Esophagus squamous epithelium (tissue), 5 donors: ENCODE data around the gene TRAPPC10. TPM values are rescaled to one million over a fixed set of nuclear protein-coding genes. Genes with fewer than 3 reads are reported as not detected.
A peak's percentile ranks its signal among the peaks of the same experiment; 100 is the strongest.

Experiments used
- DNase-seq: peaks from one replicate; lab custom pipeline; 2025; lab: John Stamatoyannopoulos, UW
- H3K27ac ChIP-seq, 4 donors: fragments of 200-600 bp; sonication (generic); one replicate each; pipeline ENCODE4 v1.5.1; 2016 to 2019; ENCODE audit warnings: mild to moderate bottlenecking in 1 of 4
- H3K27me3 ChIP-seq, 4 donors: fragments of 200-600 bp; sonication (generic); 1 replicate in 3 of 4; 2 replicates in 1 of 4; pipeline versions ENCODE4 v1.5.1 to v1.6.0; 2017 to 2021; ENCODE audit warnings: antibody characterized with exemption in 1 of 4
- H3K36me3 ChIP-seq, 3 donors: fragments of 200-600 bp; sonication (generic); one replicate each; pipeline ENCODE4 v1.5.1; 2016 to 2019
- H3K4me1 ChIP-seq, 3 donors: fragments of 200-600 bp; sonication (generic); one replicate each; pipeline ENCODE4 v1.5.1; 2017 to 2019
- H3K4me3 ChIP-seq, 4 donors: fragments of 200-600 bp; sonication (generic); 1 replicate in 3 of 4; 2 replicates in 1 of 4; pipeline ENCODE4 v1.5.1; 2016 to 2019; ENCODE audit warnings: mild to moderate bottlenecking in 2 of 4, moderate library complexity in 1 of 4
- H3K9me3 ChIP-seq, 3 donors: fragments of 200-600 bp; sonication (generic); one replicate each; pipeline ENCODE4 v1.5.1; 2016 to 2019
- POLR2A ChIP-seq, 4 donors: fragments of 450-650 bp; IDR thresholded peaks; one replicate each; pipeline ENCODE4 v1.6.1; 2017; ENCODE audit warnings: antibody characterized with exemption in 4 of 4, mild to moderate bottlenecking in 4 of 4, moderate library complexity in 3 of 4
- WGBS, 2 donors: methylation state at CpG; one replicate each; pipeline ENCODE4 v1.1.5; 2018; 5-methylcytosine and 5-hydroxymethylcytosine counted together
- intact Hi-C: fragments of 100-400 bp; cut with DNase I; formaldehyde crosslinking; loops from one replicate; pipeline ENCODE4 v1.15.0; 2022
- total RNA-seq, 4 donors: library from RNA; depleted of rRNA; stranded (reverse); fragments of >200 nt; gene quantifications; one replicate each; pipeline ENCODE4 v1.1.0, GENCODE V29; 2016
- TF ChIP-seq, protein P1 (sequence below), 6 experiments: fragments of 450-650 bp in 4 of 6; fragments of 200-600 bp in 2 of 6; sonication (generic) in 2 of 6; IDR thresholded peaks; one replicate each; pipeline ENCODE4 v1.5.1; 2016 to 2019; ENCODE audit warnings: antibody characterized with exemption in 6 of 6, mild to moderate bottlenecking in 4 of 6, moderate library complexity in 4 of 6
- donor health status: DM: yes; HTN: yes; CAD: no.

TRAPPC10 gene, protein sequence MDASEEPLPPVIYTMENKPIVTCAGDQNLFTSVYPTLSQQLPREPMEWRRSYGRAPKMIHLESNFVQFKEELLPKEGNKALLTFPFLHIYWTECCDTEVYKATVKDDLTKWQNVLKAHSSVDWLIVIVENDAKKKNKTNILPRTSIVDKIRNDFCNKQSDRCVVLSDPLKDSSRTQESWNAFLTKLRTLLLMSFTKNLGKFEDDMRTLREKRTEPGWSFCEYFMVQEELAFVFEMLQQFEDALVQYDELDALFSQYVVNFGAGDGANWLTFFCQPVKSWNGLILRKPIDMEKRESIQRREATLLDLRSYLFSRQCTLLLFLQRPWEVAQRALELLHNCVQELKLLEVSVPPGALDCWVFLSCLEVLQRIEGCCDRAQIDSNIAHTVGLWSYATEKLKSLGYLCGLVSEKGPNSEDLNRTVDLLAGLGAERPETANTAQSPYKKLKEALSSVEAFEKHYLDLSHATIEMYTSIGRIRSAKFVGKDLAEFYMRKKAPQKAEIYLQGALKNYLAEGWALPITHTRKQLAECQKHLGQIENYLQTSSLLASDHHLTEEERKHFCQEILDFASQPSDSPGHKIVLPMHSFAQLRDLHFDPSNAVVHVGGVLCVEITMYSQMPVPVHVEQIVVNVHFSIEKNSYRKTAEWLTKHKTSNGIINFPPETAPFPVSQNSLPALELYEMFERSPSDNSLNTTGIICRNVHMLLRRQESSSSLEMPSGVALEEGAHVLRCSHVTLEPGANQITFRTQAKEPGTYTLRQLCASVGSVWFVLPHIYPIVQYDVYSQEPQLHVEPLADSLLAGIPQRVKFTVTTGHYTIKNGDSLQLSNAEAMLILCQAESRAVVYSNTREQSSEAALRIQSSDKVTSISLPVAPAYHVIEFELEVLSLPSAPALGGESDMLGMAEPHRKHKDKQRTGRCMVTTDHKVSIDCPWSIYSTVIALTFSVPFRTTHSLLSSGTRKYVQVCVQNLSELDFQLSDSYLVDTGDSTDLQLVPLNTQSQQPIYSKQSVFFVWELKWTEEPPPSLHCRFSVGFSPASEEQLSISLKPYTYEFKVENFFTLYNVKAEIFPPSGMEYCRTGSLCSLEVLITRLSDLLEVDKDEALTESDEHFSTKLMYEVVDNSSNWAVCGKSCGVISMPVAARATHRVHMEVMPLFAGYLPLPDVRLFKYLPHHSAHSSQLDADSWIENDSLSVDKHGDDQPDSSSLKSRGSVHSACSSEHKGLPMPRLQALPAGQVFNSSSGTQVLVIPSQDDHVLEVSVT
- total RNA-seq, result 10 to 100 TPM; 16.8 to 26.6 (median 20.7) TPM

DNA sequence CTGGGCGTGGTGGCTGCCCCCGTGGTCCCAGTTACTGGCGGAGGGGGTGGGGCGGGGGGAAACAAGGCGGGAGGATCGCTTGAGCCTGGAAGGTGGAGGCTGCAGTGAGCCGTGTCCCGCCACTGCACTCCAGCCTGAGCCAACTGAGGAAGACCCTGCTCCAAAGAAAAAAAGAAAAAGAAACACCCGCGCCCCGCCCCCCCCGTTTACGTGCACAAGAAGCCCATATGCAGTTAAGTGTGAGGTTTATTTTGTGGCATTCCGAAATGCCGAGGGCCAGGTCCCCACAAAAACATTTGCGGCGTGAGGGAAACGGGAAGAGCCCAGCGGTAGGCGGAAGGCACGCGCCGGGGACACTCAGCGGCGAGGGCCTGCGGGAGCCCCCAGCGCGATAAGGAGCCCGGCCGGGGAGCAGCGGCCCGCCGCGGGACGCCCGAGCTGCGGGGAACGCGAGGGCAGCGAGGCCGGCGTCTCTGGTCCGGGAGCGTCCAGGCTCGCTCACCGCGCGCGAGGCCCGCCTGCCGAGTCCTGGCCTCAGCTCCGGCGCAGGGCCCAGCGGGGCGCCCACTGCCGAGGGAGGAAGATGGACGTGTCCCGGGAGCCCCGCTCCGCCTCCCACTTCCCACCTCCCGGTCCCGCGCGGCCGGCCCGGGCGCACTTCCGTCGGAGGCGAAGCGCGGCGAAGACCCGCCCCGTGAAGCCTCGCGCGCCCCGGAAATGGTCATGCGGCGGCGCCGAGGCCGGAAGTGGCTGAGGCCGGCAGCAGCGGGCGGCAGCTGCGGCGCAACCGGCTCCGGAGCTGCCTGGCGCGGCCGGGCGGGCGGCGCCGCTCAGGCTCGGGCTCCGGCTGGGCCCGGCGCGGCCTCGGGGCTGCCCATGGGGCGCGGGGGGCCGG, at the start of gene TRAPPC10:
Gene TRAPPC10, plus strand, starts transcription at position 731 of the 895 bp plus-strand sequence. CDS start 185 bp downstream, outside the sequence.
- peaks cover 19 to 49% (median 23%) of the 10 kb centered on the region in 3 donors for H3K4me1 ChIP-seq
- DNase-seq, result peak; percentile 30
- peak within 1 kb of the TSS; percentile 63 to 98 (median 78) for H3K4me3 ChIP-seq

DNA sequence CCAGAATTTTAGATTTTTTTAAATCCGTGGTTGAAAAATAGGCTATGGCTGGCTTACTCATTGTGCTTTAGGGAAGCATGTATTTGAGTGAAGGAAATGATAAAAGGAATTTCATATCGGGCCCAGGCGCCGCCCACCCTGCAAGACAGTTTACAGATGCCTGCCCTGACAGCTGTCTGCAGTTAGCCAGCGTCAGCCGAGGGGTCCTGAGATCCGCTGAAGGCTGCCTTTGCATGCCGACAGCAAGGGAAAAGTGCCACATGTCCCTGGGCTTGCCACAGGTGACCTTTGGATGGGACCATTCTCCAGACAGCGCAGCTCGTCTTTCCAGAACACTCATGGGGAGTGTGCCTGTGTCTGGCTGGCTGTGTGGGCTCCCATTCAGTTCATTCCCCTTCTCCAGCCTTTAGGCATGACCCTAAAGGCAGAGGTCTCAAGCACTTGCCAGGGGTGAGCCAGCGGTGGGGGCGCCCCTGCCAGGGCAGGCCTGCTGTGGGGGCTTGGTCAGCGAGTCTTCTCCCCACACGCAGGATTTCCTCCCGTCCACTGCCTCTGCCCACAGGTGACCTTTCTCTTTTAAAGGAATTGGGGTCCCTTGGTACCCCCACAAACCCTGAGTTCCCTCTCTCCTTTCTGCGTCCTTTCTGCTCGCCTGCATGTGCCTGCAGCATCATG, 46.1 kb upstream of the TRAPPC10 start:
- H3K36me3 ChIP-seq, result peaks cover 17 to 90% (median 21%) of the 10 kb centered on the region in 3 donors
- TF ChIP-seq, protein P1, sequence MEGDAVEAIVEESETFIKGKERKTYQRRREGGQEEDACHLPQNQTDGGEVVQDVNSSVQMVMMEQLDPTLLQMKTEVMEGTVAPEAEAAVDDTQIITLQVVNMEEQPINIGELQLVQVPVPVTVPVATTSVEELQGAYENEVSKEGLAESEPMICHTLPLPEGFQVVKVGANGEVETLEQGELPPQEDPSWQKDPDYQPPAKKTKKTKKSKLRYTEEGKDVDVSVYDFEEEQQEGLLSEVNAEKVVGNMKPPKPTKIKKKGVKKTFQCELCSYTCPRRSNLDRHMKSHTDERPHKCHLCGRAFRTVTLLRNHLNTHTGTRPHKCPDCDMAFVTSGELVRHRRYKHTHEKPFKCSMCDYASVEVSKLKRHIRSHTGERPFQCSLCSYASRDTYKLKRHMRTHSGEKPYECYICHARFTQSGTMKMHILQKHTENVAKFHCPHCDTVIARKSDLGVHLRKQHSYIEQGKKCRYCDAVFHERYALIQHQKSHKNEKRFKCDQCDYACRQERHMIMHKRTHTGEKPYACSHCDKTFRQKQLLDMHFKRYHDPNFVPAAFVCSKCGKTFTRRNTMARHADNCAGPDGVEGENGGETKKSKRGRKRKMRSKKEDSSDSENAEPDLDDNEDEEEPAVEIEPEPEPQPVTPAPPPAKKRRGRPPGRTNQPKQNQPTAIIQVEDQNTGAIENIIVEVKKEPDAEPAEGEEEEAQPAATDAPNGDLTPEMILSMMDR (IDR thresholded peaks at IDR 0.05), result no peak
- TF ChIP-seq POLR2A (IDR thresholded peaks at IDR 0.05), result no peak
- no peak overlapping the region for H3K27ac ChIP-seq
- no peak for DNase-seq
- H3K4me1 ChIP-seq, result peaks cover 0 to 7% (median 0%) of the 10 kb centered on the region in 3 donors
- no peak overlapping the region for H3K4me3 ChIP-seq
- intact Hi-C loops, result no loop called here
- H3K9me3 ChIP-seq, result no peaks in the 10 kb centered on the region
- H3K27me3 ChIP-seq, result no peaks in the 10 kb centered on the region
- WGBS, 2 donors, result 88 to 93% methylated on average over 14 to 17 of the region's 17 CpGs

More for the DNA sequence above, at the start of gene TRAPPC10:
- intact Hi-C loops, result no loop called here
- Histone ChIP-seq H3K9me3 (no peaks in the 10 kb centered on the region), H3K36me3 (no peaks in the 10 kb centered on the region), H3K27me3 (no peaks in the 10 kb centered on the region), H3K27ac (peak within 1 kb of the TSS; percentile 90 to 98 (median 92))
- peak in 3 of 4 donors; percentile 20 to 93 (median 92) for TF ChIP-seq POLR2A (IDR thresholded peaks at IDR 0.05)
- TF ChIP-seq, protein P1 (IDR thresholded peaks at IDR 0.05), result peak in 1 of 6 experiments; percentile 10
- 0% methylated on average over 17 of the region's 107 CpGs for WGBS, 2 donors

DNA sequence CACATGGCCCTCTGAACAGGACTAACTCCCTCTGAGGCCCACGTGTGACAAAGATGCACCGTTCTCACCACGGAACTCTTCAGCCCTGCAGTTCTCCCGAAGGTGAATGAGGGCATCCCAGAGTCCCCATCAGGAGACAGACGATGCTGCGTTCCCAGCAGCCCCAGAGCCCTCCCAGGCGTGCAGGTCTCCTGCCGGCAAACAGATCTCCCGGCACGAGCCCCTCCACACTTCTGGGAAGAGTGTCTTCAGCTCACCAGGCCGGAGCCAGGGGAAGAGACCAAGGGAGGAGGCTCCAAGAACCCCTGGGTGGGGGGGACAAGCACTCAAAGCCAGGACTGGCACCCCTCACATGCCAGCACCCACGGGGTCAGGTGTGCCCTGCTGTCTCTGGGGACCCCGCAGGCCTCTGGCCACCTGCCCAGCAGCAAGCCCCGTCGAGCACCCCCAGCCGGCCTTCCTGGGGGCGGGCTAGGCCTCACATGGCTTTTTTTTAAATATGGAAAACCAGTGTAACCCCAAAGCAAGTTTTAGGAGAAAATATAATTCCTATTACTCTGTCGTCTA, 45.1 kb upstream of the TRAPPC10 start:
- Histone ChIP-seq H3K27me3 (no peaks in the 10 kb centered on the region), H3K4me1 (peaks cover 0 to 7% (median 0%) of the 10 kb centered on the region in 3 donors), H3K9me3 (no peaks in the 10 kb centered on the region), H3K27ac (no peak overlapping the region), H3K36me3 (peaks cover 21 to 92% (median 25%) of the 10 kb centered on the region in 3 donors), H3K4me3 (no peak overlapping the region)
- no peak for TF ChIP-seq POLR2A (IDR thresholded peaks at IDR 0.05)
- TF ChIP-seq, protein P1 (IDR thresholded peaks at IDR 0.05), result no peak
- intact Hi-C loops, result no loop called here
- WGBS, 2 donors, result 80 to 82% methylated on average over 7 to 13 of the region's 18 CpGs
- no peak for DNase-seq

DNA sequence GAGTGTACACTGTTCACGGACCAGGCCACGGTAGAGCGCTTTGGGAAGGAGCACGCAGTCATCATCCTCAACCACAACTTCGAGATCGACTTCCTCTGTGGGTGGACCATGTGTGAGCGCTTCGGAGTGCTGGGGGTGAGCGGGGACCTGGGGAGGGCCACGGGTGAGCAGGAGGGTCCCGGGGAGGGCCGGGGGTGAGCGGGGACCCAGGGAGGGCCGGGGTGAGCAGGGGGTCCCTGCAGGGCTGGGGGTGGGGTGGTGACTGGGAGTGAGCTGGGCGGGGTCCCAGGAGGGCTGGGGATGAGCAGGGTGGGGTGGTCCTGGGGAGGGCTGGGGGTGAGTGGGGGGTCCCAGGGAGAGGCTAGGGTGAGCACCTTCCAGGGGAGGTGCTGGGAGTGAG, 44.1 kb upstream of the TRAPPC10 start:
- H3K27me3 ChIP-seq, result no peaks in the 10 kb centered on the region
- no peaks in the 10 kb centered on the region for H3K9me3 ChIP-seq
- no peaks in the 10 kb centered on the region for H3K4me1 ChIP-seq
- intact Hi-C loops, result no loop called here
- peaks cover 21 to 94% (median 25%) of the 10 kb centered on the region in 3 donors for H3K36me3 ChIP-seq
- TF ChIP-seq POLR2A (IDR thresholded peaks at IDR 0.05), result no peak
- TF ChIP-seq, protein P1 (IDR thresholded peaks at IDR 0.05), result no peak
- H3K4me3 ChIP-seq, result no peak overlapping the region
- 93% methylated on average over 10 of the region's 15 CpGs; no CpG with 5 or more reads in 1 of the 2 donors for WGBS, 2 donors
- H3K27ac ChIP-seq, result no peak overlapping the region
- no peak for DNase-seq
